PFSK-1 (cell line): ENCODE results near the gene ATF1.

ENCODE experiments used
- POLR2AphosphoS5 ChIP-seq: IDR thresholded peaks from 2 replicates; pipeline ENCODE4 v1.6.1; 2012; ENCODE audit warnings: low read depth, mild to moderate bottlenecking, control low read depth, low read length, moderate library complexity
- TAF1 ChIP-seq: IDR thresholded peaks from 2 replicates; pipeline ENCODE4 v1.6.1; 2012; ENCODE audit warnings: low read length, control low read depth, borderline replicate concordance; ENCODE audit not compliant: insufficient read depth

DNA sequence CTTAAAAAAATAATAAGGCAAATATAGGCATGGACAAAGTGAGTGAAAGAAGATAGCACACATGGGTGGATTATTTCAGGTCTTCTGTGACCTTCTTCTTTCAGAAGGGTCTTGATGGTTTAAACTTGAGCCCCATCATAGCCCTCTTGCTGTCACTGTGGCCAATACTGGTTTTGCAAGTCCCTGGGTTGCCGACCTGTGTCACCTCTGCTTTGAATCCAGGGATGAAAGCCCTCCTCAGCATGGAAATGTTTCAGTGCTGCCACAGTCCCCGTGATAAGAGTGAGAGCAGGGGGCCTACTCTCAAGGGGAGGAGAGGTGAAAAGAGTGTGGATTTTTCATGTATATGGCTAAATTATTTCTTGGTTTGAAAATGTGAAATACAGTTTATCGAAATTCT lies 30.2 kb upstream of the ATF1 start:
- TF ChIP-seq POLR2AphosphoS5 (no peak), TAF1 (no peak)
